ENCODE results near the gene KRTAP4-8. TPM values are rescaled to one million over a fixed set of nuclear protein-coding genes. Genes with fewer than 3 reads are reported as not detected.
"Not testable (repeated sequence)": the region's sequence is repeated elsewhere in the genome, so short reads cannot be mapped to it uniquely, and the experiment has no call there.

Gene KRTAP4-8
- total RNA-seq (2012; rRNA removed), result not detected in 2 replicates

GRCh38 chr17:41098042-41098441 is at the start of gene KRTAP4-8:
Gene KRTAP4-8 (minus strand): TSS chr17:41098142. CDS start chr17:41098084, 58 bp downstream.
- Histone ChIP-seq H3K4me1 (ENCODE audit: control insufficient read depth, insufficient read depth, low read length) (peaks cover 16% of the 10 kb centered on the region), H3K27me3 (ENCODE audit: control insufficient read depth, insufficient read depth, low read length) (no peaks in the 10 kb centered on the region), H3K4me2 (ENCODE audit: low read length) (no peak within 1 kb of the TSS), H3K4me3 (ENCODE audit: low read length) (no peak within 1 kb of the TSS), H3K36me3 (ENCODE audit: insufficient read depth, low read length) (no peaks in the 10 kb centered on the region), H3K9ac (ENCODE audit: low read depth, low read length) (no peak within 1 kb of the TSS), H3K9me3 (replicated peaks; ENCODE audit: low read length) (no peaks in the 10 kb centered on the region)

GRCh38 chr17:41145261-41145660 is 47.3 kb upstream of the KRTAP4-8 start:
- Histone ChIP-seq H3K27me3 (ENCODE audit: control insufficient read depth, insufficient read depth, low read length) (no peaks in the 10 kb centered on the region), H3K4me3 (ENCODE audit: low read length) (no peak overlapping the region), H3K4me2 (ENCODE audit: low read length) (no peak overlapping the region), H3K4me1 (ENCODE audit: control insufficient read depth, insufficient read depth, low read length) (no peaks in the 10 kb centered on the region), H3K36me3 (ENCODE audit: insufficient read depth, low read length) (no peaks in the 10 kb centered on the region), H3K9ac (ENCODE audit: low read depth, low read length) (no peak overlapping the region), H3K9me3 (replicated peaks; ENCODE audit: low read length) (peaks cover 7% of the 10 kb centered on the region)

GRCh38 chr17:41144846-41145245 is 46.9 kb upstream of the KRTAP4-8 start:
- Histone ChIP-seq H3K27me3 (ENCODE audit: control insufficient read depth, insufficient read depth, low read length) (no peaks in the 10 kb centered on the region), H3K36me3 (ENCODE audit: insufficient read depth, low read length) (no peaks in the 10 kb centered on the region), H3K4me3 (ENCODE audit: low read length) (no peak overlapping the region), H3K9me3 (replicated peaks; ENCODE audit: low read length) (peaks cover 7% of the 10 kb centered on the region), H3K9ac (ENCODE audit: low read depth, low read length) (no peak overlapping the region), H3K4me2 (ENCODE audit: low read length) (no peak overlapping the region), H3K4me1 (ENCODE audit: control insufficient read depth, insufficient read depth, low read length) (no peaks in the 10 kb centered on the region)

- no peak overlapping the region for H3K4me3 ChIP-seq (ENCODE audit: low read length)
- H3K9ac ChIP-seq (ENCODE audit: low read depth, low read length), result peak overlapping the region; percentile 3
- no peaks in the 10 kb centered on the region for H3K27me3 ChIP-seq (ENCODE audit: control insufficient read depth, insufficient read depth, low read length)
- H3K4me1 ChIP-seq (ENCODE audit: control insufficient read depth, insufficient read depth, low read length), result no peaks in the 10 kb centered on the region
- no peak overlapping the region for H3K4me2 ChIP-seq (ENCODE audit: low read length)
- H3K9me3 ChIP-seq (replicated peaks; ENCODE audit: low read length), result peaks cover 7% of the 10 kb centered on the region
- H3K36me3 ChIP-seq (ENCODE audit: insufficient read depth, low read length), result no peaks in the 10 kb centered on the region
These were observed 43.4 kb upstream of the KRTAP4-8 start for GRCh38 chr17:41141361-41141760.

- Histone ChIP-seq H3K4me3 (ENCODE audit: low read length) (no peak within 1 kb of the TSS), H3K9me3 (replicated peaks; ENCODE audit: low read length) (peaks cover 7% of the 10 kb centered on the region), H3K4me2 (ENCODE audit: low read length) (no peak within 1 kb of the TSS), H3K4me1 (ENCODE audit: control insufficient read depth, insufficient read depth, low read length) (no peaks in the 10 kb centered on the region), H3K9ac (ENCODE audit: low read depth, low read length) (peak within 1 kb of the TSS; percentile 3), H3K27me3 (ENCODE audit: control insufficient read depth, insufficient read depth, low read length) (no peaks in the 10 kb centered on the region), H3K36me3 (ENCODE audit: insufficient read depth, low read length) (no peaks in the 10 kb centered on the region)
These were observed 42.6 kb upstream of the KRTAP4-8 start, which contains the start of gene KRTAP4-6 for GRCh38 chr17:41140360-41141131. Gene KRTAP4-6 (minus strand): TSS chr17:41140544. CDS start chr17:41140487, 57 bp downstream.

GRCh38 chr17:41139865-41140264 is 41.9 kb upstream of the KRTAP4-8 start:
- H3K27me3 ChIP-seq (ENCODE audit: control insufficient read depth, insufficient read depth, low read length); H3K4me3 ChIP-seq (ENCODE audit: low read length); H3K4me2 ChIP-seq (ENCODE audit: low read length); H3K4me1 ChIP-seq (ENCODE audit: control insufficient read depth, insufficient read depth, low read length); H3K9me3 ChIP-seq (replicated peaks; ENCODE audit: low read length); H3K36me3 ChIP-seq (ENCODE audit: insufficient read depth, low read length); H3K9ac ChIP-seq (ENCODE audit: low read depth, low read length): not testable (repeated sequence)

GRCh38 chr17:41133880-41134735 is 36.2 kb upstream of the KRTAP4-8 start:
- Histone ChIP-seq H3K27me3 (ENCODE audit: control insufficient read depth, insufficient read depth, low read length) (no peaks in the 10 kb centered on the region), H3K9me3 (replicated peaks; ENCODE audit: low read length) (no peaks in the 10 kb centered on the region), H3K4me1 (ENCODE audit: control insufficient read depth, insufficient read depth, low read length) (peaks cover 26% of the 10 kb centered on the region), H3K4me2 (ENCODE audit: low read length) (no peak overlapping the region), H3K9ac (ENCODE audit: low read depth, low read length) (no peak overlapping the region), H3K36me3 (ENCODE audit: insufficient read depth, low read length) (no peaks in the 10 kb centered on the region), H3K4me3 (ENCODE audit: low read length) (no peak overlapping the region)

- Histone ChIP-seq H3K9ac (ENCODE audit: low read depth, low read length) (no peak overlapping the region), H3K9me3 (replicated peaks; ENCODE audit: low read length) (no peaks in the 10 kb centered on the region), H3K4me2 (ENCODE audit: low read length) (peak overlapping the region; percentile 14), H3K4me3 (ENCODE audit: low read length) (no peak overlapping the region), H3K4me1 (ENCODE audit: control insufficient read depth, insufficient read depth, low read length) (peaks cover 26% of the 10 kb centered on the region), H3K27me3 (ENCODE audit: control insufficient read depth, insufficient read depth, low read length) (no peaks in the 10 kb centered on the region), H3K36me3 (ENCODE audit: insufficient read depth, low read length) (no peaks in the 10 kb centered on the region)
These were observed 34.0 kb upstream of the KRTAP4-8 start for GRCh38 chr17:41131979-41132378.

GRCh38 chr17:41127371-41127770 is 29.4 kb upstream of the KRTAP4-8 start:
- no peak overlapping the region for H3K9ac ChIP-seq (ENCODE audit: low read depth, low read length)
- H3K4me2 ChIP-seq (ENCODE audit: low read length), result no peak overlapping the region
- no peaks in the 10 kb centered on the region for H3K27me3 ChIP-seq (ENCODE audit: control insufficient read depth, insufficient read depth, low read length)
- H3K4me1 ChIP-seq (ENCODE audit: control insufficient read depth, insufficient read depth, low read length), result peaks cover 17% of the 10 kb centered on the region
- H3K9me3 ChIP-seq (replicated peaks; ENCODE audit: low read length), result no peaks in the 10 kb centered on the region
- no peak overlapping the region for H3K4me3 ChIP-seq (ENCODE audit: low read length)
- H3K36me3 ChIP-seq (ENCODE audit: insufficient read depth, low read length), result no peaks in the 10 kb centered on the region

GRCh38 chr17:41126412-41126811 is 28.5 kb upstream of the KRTAP4-8 start:
- Histone ChIP-seq H3K4me1 (ENCODE audit: control insufficient read depth, insufficient read depth, low read length) (peaks cover 7% of the 10 kb centered on the region), H3K4me3 (ENCODE audit: low read length) (no peak overlapping the region), H3K36me3 (ENCODE audit: insufficient read depth, low read length) (no peaks in the 10 kb centered on the region), H3K9ac (ENCODE audit: low read depth, low read length) (no peak overlapping the region), H3K9me3 (replicated peaks; ENCODE audit: low read length) (no peaks in the 10 kb centered on the region), H3K4me2 (ENCODE audit: low read length) (no peak overlapping the region), H3K27me3 (ENCODE audit: control insufficient read depth, insufficient read depth, low read length) (no peaks in the 10 kb centered on the region)

GRCh38 chr17:41125064-41125463 is 27.1 kb upstream of the KRTAP4-8 start:
- peaks cover 4% of the 10 kb centered on the region for H3K4me1 ChIP-seq (ENCODE audit: control insufficient read depth, insufficient read depth, low read length)
- H3K27me3 ChIP-seq (ENCODE audit: control insufficient read depth, insufficient read depth, low read length), result no peaks in the 10 kb centered on the region
- H3K4me3 ChIP-seq (ENCODE audit: low read length), result no peak overlapping the region
- H3K36me3 ChIP-seq (ENCODE audit: insufficient read depth, low read length), result no peaks in the 10 kb centered on the region
- no peak overlapping the region for H3K4me2 ChIP-seq (ENCODE audit: low read length)
- H3K9me3 ChIP-seq (replicated peaks; ENCODE audit: low read length), result no peaks in the 10 kb centered on the region
- no peak overlapping the region for H3K9ac ChIP-seq (ENCODE audit: low read depth, low read length)
